Spleen (tissue), 7 donors: ENCODE results near the gene PGA4.

Source experiments
- POLR2A ChIP-seq, 3 donors: fragments of 450-650 bp; IDR thresholded peaks; one replicate each; pipeline ENCODE4 v1.5.1; 2017; ENCODE audit warnings: antibody characterized with exemption in 3 of 3, mild to moderate bottlenecking in 1 of 3
- POLR2AphosphoS5 ChIP-seq, 3 donors: sonication (generic); formaldehyde crosslinking; IDR thresholded peaks; one replicate each; pipeline ENCODE4 v1.5.1; 2017; ENCODE audit warnings: antibody characterized with exemption in 3 of 3
- TF ChIP-seq, protein P1 (sequence below), 11 experiments: fragments of 200-600 bp in 7 of 11; fragments of 450-650 bp in 4 of 11; sonication (generic) in 4 of 11; IDR thresholded peaks in 8 of 11; conservative IDR thresholded peaks in 3 of 11; 1 replicate in 7 of 11; 2 replicates in 4 of 11; pipeline versions ENCODE4 v1.4.0 to v1.8.0; 2016 to 2021; ENCODE audit warnings: antibody characterized with exemption in 11 of 11, inconsistent platforms in 4 of 11, mild to moderate bottlenecking in 1 of 11
- donor health status: DM: no; HTN: no; CAD: no; lungs with moderate emphysema.
- donor health status: DM: no; HTN: no; CAD: no.
- donor health status: DM: no; HTN: no; CAD: no.

DNA sequence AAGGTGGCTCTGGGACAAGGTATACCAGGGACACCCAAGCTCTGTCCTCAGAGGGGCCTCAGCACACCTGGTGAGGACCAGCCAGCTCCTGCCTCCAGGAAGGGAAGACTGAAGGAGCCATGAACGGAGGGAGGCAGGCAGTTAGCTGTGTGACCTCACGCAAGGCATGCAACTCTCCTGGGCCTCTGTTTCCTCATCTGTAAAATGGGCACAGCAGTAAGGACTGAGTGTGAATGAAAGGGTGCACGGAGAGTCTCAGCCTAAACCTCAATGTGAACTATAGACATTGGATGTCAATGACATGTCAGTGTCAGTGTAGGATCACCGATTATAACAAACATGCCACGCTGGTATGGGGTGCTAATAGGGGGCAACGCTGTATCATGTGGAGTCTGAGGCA, 37.2 kb downstream of the PGA4 start:
- TF ChIP-seq, protein P1, sequence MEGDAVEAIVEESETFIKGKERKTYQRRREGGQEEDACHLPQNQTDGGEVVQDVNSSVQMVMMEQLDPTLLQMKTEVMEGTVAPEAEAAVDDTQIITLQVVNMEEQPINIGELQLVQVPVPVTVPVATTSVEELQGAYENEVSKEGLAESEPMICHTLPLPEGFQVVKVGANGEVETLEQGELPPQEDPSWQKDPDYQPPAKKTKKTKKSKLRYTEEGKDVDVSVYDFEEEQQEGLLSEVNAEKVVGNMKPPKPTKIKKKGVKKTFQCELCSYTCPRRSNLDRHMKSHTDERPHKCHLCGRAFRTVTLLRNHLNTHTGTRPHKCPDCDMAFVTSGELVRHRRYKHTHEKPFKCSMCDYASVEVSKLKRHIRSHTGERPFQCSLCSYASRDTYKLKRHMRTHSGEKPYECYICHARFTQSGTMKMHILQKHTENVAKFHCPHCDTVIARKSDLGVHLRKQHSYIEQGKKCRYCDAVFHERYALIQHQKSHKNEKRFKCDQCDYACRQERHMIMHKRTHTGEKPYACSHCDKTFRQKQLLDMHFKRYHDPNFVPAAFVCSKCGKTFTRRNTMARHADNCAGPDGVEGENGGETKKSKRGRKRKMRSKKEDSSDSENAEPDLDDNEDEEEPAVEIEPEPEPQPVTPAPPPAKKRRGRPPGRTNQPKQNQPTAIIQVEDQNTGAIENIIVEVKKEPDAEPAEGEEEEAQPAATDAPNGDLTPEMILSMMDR (IDR thresholded peaks at IDR 0.05 in 8 of 11, conservative IDR thresholded peaks at IDR 0.05 in 3 of 11) = no peak
- TF ChIP-seq POLR2AphosphoS5 (IDR thresholded peaks at IDR 0.05) = no peak
- no peak for TF ChIP-seq POLR2A (IDR thresholded peaks at IDR 0.05)
